Left ventricle myocardium inferior (tissue), 1 donor: Measurements from ENCODE around the gene ATAD3A. TPM values are rescaled to one million over a fixed set of nuclear protein-coding genes. Genes with fewer than 3 reads are reported as not detected.

Source experiments
- total RNA-seq: library from RNA; stranded (reverse); fragmentation: NEBNext Ultra II Directional; extraction: Animal tissue kit (Norgen Biotek cat#: 25700); gene quantifications from one replicate; pipeline ENCODE4 v1.2.1, GENCODE V29; 2021
- donor health status: DM: no; HTN: yes; CAD: no; lungs with severe emphysema.

Gene ATAD3A
- total RNA-seq, 1 donor from 2014 or later = 19.4 TPM

Other genes with a start within 250 kb of the ATAD3A start
- 36.9 TPM for gene UBE2J2, start 238.3 kb upstream of the ATAD3A start, total RNA-seq
- gene SCNN1D, start 231.7 kb upstream of the ATAD3A start, total RNA-seq = 3.5 TPM
- 49.7 TPM for gene ACAP3, start 204.2 kb upstream of the ATAD3A start, total RNA-seq
- 10.4 TPM for gene PUSL1, start 203.6 kb upstream of the ATAD3A start, total RNA-seq
- 70.1 TPM for gene INTS11, start 187.5 kb upstream of the ATAD3A start, total RNA-seq
- gene CPTP, start 187.4 kb upstream of the ATAD3A start, total RNA-seq = 99.2 TPM
- gene TAS1R3, start 180.9 kb upstream of the ATAD3A start, total RNA-seq = 0.93 TPM
- gene DVL1, start 162.7 kb upstream of the ATAD3A start, total RNA-seq = 93.0 TPM
- 20.2 TPM for gene MXRA8, start 153.6 kb upstream of the ATAD3A start, total RNA-seq
- 219 TPM for gene AURKAIP1, start 137.0 kb upstream of the ATAD3A start, total RNA-seq
- gene CCNL2, start 112.8 kb upstream of the ATAD3A start, total RNA-seq = 46.1 TPM
- 135 TPM for gene MRPL20, start 104.9 kb upstream of the ATAD3A start, total RNA-seq
- gene ANKRD65, start 90.9 kb upstream of the ATAD3A start, total RNA-seq = 1.7 TPM
- 13.7 TPM for gene VWA1, start 76.5 kb upstream of the ATAD3A start, total RNA-seq
- gene ATAD3C, start 62.5 kb upstream of the ATAD3A start, total RNA-seq = 2.8 TPM
- gene ATAD3B, start 40.4 kb upstream of the ATAD3A start, total RNA-seq = 8.3 TPM
- 7.2 TPM for gene TMEM240, start 28.5 kb downstream of the ATAD3A start, total RNA-seq
- 104 TPM for gene SSU72, start 62.7 kb downstream of the ATAD3A start, total RNA-seq
- gene FNDC10, start 88.0 kb downstream of the ATAD3A start, total RNA-seq = 3.6 TPM
- 129 TPM for gene MIB2, start 103.3 kb downstream of the ATAD3A start, total RNA-seq
- 93.8 TPM for gene MMP23B, start 120.0 kb downstream of the ATAD3A start, total RNA-seq
- 24.3 TPM for gene CDK11B, start 146.8 kb downstream of the ATAD3A start, total RNA-seq
- 20.2 TPM for gene SLC35E2B, start 180.6 kb downstream of the ATAD3A start, total RNA-seq
- 21.7 TPM for gene CDK11A, start 212.2 kb downstream of the ATAD3A start, total RNA-seq